Measurements from ENCODE around the gene MYO15A. TPM values are rescaled to one million over a fixed set of nuclear protein-coding genes. Genes with fewer than 3 reads are reported as not detected.

Gene MYO15A
- total RNA-seq, 2 experiments from 2014 or later, result 0.34 TPM

GRCh38 chr17:18120461-18121017 is 12.0 kb downstream of the MYO15A start:
- CTCF ChIA-PET, result no interaction called here
- ATAC-seq, result no peak
- no peaks in the 10 kb centered on the region for H3K9me3 Mint-ChIP-seq (ENCODE audit: insufficient read depth)

GRCh38 chr17:18121144-18121910 is 12.8 kb downstream of the MYO15A start:
- POLR2A ChIA-PET, result no interaction called here
- no peak overlapping the region for H3K4me3 Mint-ChIP-seq
- no peaks in the 10 kb centered on the region for H3K9me3 Mint-ChIP-seq (ENCODE audit: insufficient read depth)
- H3K4me1 Mint-ChIP-seq (ENCODE audit: low read depth), result no peaks in the 10 kb centered on the region
- H3K27me3 Mint-ChIP-seq (ENCODE audit: low read depth), result no peaks in the 10 kb centered on the region
- peaks cover 1% of the 10 kb centered on the region for H3K36me3 Mint-ChIP-seq (ENCODE audit: low read depth)
- ATAC-seq, result no peak
- CTCF ChIA-PET, result no interaction called here
- H3K27ac Mint-ChIP-seq, result no peak overlapping the region
- DNase-seq, result no peak

More at GRCh38 chr17:18120461-18121017, 12.0 kb downstream of the MYO15A start:
- Mint-ChIP-seq H3K36me3 (ENCODE audit: low read depth) (peaks cover 1% of the 10 kb centered on the region), H3K4me3 (no peak overlapping the region), H3K4me1 (ENCODE audit: low read depth) (no peaks in the 10 kb centered on the region), H3K27me3 (ENCODE audit: low read depth) (no peaks in the 10 kb centered on the region), H3K27ac (no peak overlapping the region)
- POLR2A ChIA-PET, result no interaction called here
- no peak for DNase-seq

GRCh38 chr17:18122990-18123753 is 14.6 kb downstream of the MYO15A start:
- Mint-ChIP-seq H3K27ac (no peak overlapping the region), H3K4me1 (ENCODE audit: low read depth) (no peaks in the 10 kb centered on the region), H3K27me3 (ENCODE audit: low read depth) (no peaks in the 10 kb centered on the region), H3K36me3 (ENCODE audit: low read depth) (peaks cover 1% of the 10 kb centered on the region), H3K9me3 (ENCODE audit: insufficient read depth) (no peaks in the 10 kb centered on the region), H3K4me3 (no peak overlapping the region)
- CTCF ChIA-PET, result no interaction called here
- DNase-seq (no peak), ATAC-seq (no peak)
- POLR2A ChIA-PET, result no interaction called here

- ATAC-seq (no peak), DNase-seq (no peak)
- H3K4me1 Mint-ChIP-seq (ENCODE audit: low read depth), result no peaks in the 10 kb centered on the region
- H3K27ac Mint-ChIP-seq, result no peak overlapping the region
- no peak overlapping the region for H3K4me3 Mint-ChIP-seq
- ChIA-PET POLR2A (no interaction called here), CTCF (no interaction called here)
- no peaks in the 10 kb centered on the region for H3K9me3 Mint-ChIP-seq (ENCODE audit: insufficient read depth)
- H3K36me3 Mint-ChIP-seq (ENCODE audit: low read depth), result peaks cover 1% of the 10 kb centered on the region
- H3K27me3 Mint-ChIP-seq (ENCODE audit: low read depth), result no peaks in the 10 kb centered on the region
These were observed 16.0 kb downstream of the MYO15A start for GRCh38 chr17:18124345-18125126.

GRCh38 chr17:18129041-18129502 is 20.5 kb downstream of the MYO15A start:
- H3K27ac Mint-ChIP-seq, result no peak overlapping the region
- no peaks in the 10 kb centered on the region for H3K27me3 Mint-ChIP-seq (ENCODE audit: low read depth)
- CTCF ChIA-PET, result interaction anchor here (1.1 kb wide), 1 partner anchor 11 kb away, joined by 5 read pairs; no protein-coding TSS in a partner anchor
- DNase-seq, result no peak
- POLR2A ChIA-PET, result no interaction called here
- no peak for ATAC-seq
- H3K4me3 Mint-ChIP-seq, result no peak overlapping the region
- H3K9me3 Mint-ChIP-seq (ENCODE audit: insufficient read depth), result no peaks in the 10 kb centered on the region
- H3K4me1 Mint-ChIP-seq (ENCODE audit: low read depth), result no peaks in the 10 kb centered on the region
- no peaks in the 10 kb centered on the region for H3K36me3 Mint-ChIP-seq (ENCODE audit: low read depth)

- H3K9me3 Mint-ChIP-seq (ENCODE audit: insufficient read depth), result no peaks in the 10 kb centered on the region
- H3K4me3 Mint-ChIP-seq, result no peak overlapping the region
- ChIA-PET CTCF (no interaction called here), POLR2A (no interaction called here)
- H3K27ac Mint-ChIP-seq, result no peak overlapping the region
- H3K4me1 Mint-ChIP-seq (ENCODE audit: low read depth), result no peaks in the 10 kb centered on the region
- no peaks in the 10 kb centered on the region for H3K27me3 Mint-ChIP-seq (ENCODE audit: low read depth)
- H3K36me3 Mint-ChIP-seq (ENCODE audit: low read depth), result no peaks in the 10 kb centered on the region
- DNase-seq (no peak), ATAC-seq (no peak)
These were observed 24.2 kb downstream of the MYO15A start for GRCh38 chr17:18132711-18133110.

- no peaks in the 10 kb centered on the region for H3K36me3 Mint-ChIP-seq (ENCODE audit: low read depth)
- no peaks in the 10 kb centered on the region for H3K9me3 Mint-ChIP-seq (ENCODE audit: insufficient read depth)
- no peak for DNase-seq
- ChIA-PET POLR2A (no interaction called here), CTCF (no interaction called here)
- no peak overlapping the region for H3K27ac Mint-ChIP-seq
- H3K4me3 Mint-ChIP-seq, result no peak overlapping the region
- H3K4me1 Mint-ChIP-seq (ENCODE audit: low read depth), result peaks cover 2% of the 10 kb centered on the region
- no peak for ATAC-seq
- no peaks in the 10 kb centered on the region for H3K27me3 Mint-ChIP-seq (ENCODE audit: low read depth)
These were observed 27.8 kb downstream of the MYO15A start for GRCh38 chr17:18136357-18136756.

GRCh38 chr17:18138065-18138749 is 29.7 kb downstream of the MYO15A start:
- POLR2A ChIA-PET, result no interaction called here

GRCh38 chr17:18139092-18139491 is 30.5 kb downstream of the MYO15A start:
- Mint-ChIP-seq H3K27ac (no peak overlapping the region), H3K4me3 (no peak overlapping the region), H3K4me1 (ENCODE audit: low read depth) (peaks cover 2% of the 10 kb centered on the region), H3K9me3 (ENCODE audit: insufficient read depth) (no peaks in the 10 kb centered on the region), H3K27me3 (ENCODE audit: low read depth) (no peaks in the 10 kb centered on the region), H3K36me3 (ENCODE audit: low read depth) (no peaks in the 10 kb centered on the region)
- no peak for DNase-seq
- CTCF ChIA-PET, result no interaction called here
- POLR2A ChIA-PET, result no interaction called here
- ATAC-seq, result no peak

More at GRCh38 chr17:18138065-18138749, 29.7 kb downstream of the MYO15A start:
- Mint-ChIP-seq H3K27ac (no peak overlapping the region), H3K4me3 (no peak overlapping the region), H3K36me3 (ENCODE audit: low read depth) (no peaks in the 10 kb centered on the region), H3K4me1 (ENCODE audit: low read depth) (peaks cover 2% of the 10 kb centered on the region), H3K27me3 (ENCODE audit: low read depth) (no peaks in the 10 kb centered on the region), H3K9me3 (ENCODE audit: insufficient read depth) (no peaks in the 10 kb centered on the region)
- CTCF ChIA-PET, result no interaction called here
- ATAC-seq (no peak), DNase-seq (no peak)

- ChIA-PET POLR2A (no interaction called here), CTCF (no interaction called here)
- Mint-ChIP-seq H3K9me3 (ENCODE audit: insufficient read depth) (no peaks in the 10 kb centered on the region), H3K4me3 (no peak overlapping the region), H3K27ac (no peak overlapping the region), H3K27me3 (ENCODE audit: low read depth) (no peaks in the 10 kb centered on the region), H3K36me3 (ENCODE audit: low read depth) (no peaks in the 10 kb centered on the region), H3K4me1 (ENCODE audit: low read depth) (peaks cover 2% of the 10 kb centered on the region)
- ATAC-seq, result no peak
- no peak for DNase-seq
These were observed 30.9 kb downstream of the MYO15A start for GRCh38 chr17:18139498-18139897.

GRCh38 chr17:18139949-18140348 is 31.4 kb downstream of the MYO15A start:
- DNase-seq (no peak), ATAC-seq (no peak)
- Mint-ChIP-seq H3K27ac (no peak overlapping the region), H3K9me3 (ENCODE audit: insufficient read depth) (no peaks in the 10 kb centered on the region), H3K4me3 (no peak overlapping the region), H3K27me3 (ENCODE audit: low read depth) (no peaks in the 10 kb centered on the region), H3K36me3 (ENCODE audit: low read depth) (no peaks in the 10 kb centered on the region), H3K4me1 (ENCODE audit: low read depth) (peaks cover 2% of the 10 kb centered on the region)
- ChIA-PET POLR2A (interaction anchor here (0.9 kb wide), 1 partner anchor 44 kb away, joined by 4 read pairs; the partner anchor contains the start of gene ALKBH5), CTCF (interaction anchor here (1.2 kb wide), 1 partner anchor 11 kb away, joined by 5 read pairs; no protein-coding TSS in a partner anchor)
